Esophagus squamous epithelium (tissue), 5 donors: Measurements from ENCODE around the gene MCOLN2. TPM values are rescaled to one million over a fixed set of nuclear protein-coding genes. Genes with fewer than 3 reads are reported as not detected.

ENCODE experiments used
- DNase-seq: peaks from one replicate; lab custom pipeline; 2025; lab: John Stamatoyannopoulos, UW
- H3K27ac ChIP-seq, 4 donors: fragments of 200-600 bp; sonication (generic); one replicate each; pipeline ENCODE4 v1.5.1; 2016 to 2019; ENCODE audit warnings: mild to moderate bottlenecking in 1 of 4
- H3K27me3 ChIP-seq, 4 donors: fragments of 200-600 bp; sonication (generic); 1 replicate in 3 of 4; 2 replicates in 1 of 4; pipeline versions ENCODE4 v1.5.1 to v1.6.0; 2017 to 2021; ENCODE audit warnings: antibody characterized with exemption in 1 of 4
- H3K36me3 ChIP-seq, 3 donors: fragments of 200-600 bp; sonication (generic); one replicate each; pipeline ENCODE4 v1.5.1; 2016 to 2019
- H3K4me1 ChIP-seq, 3 donors: fragments of 200-600 bp; sonication (generic); one replicate each; pipeline ENCODE4 v1.5.1; 2017 to 2019
- H3K4me3 ChIP-seq, 4 donors: fragments of 200-600 bp; sonication (generic); 1 replicate in 3 of 4; 2 replicates in 1 of 4; pipeline ENCODE4 v1.5.1; 2016 to 2019; ENCODE audit warnings: mild to moderate bottlenecking in 2 of 4, moderate library complexity in 1 of 4
- H3K9me3 ChIP-seq, 3 donors: fragments of 200-600 bp; sonication (generic); one replicate each; pipeline ENCODE4 v1.5.1; 2016 to 2019
- POLR2A ChIP-seq, 4 donors: fragments of 450-650 bp; IDR thresholded peaks; one replicate each; pipeline ENCODE4 v1.6.1; 2017; ENCODE audit warnings: antibody characterized with exemption in 4 of 4, mild to moderate bottlenecking in 4 of 4, moderate library complexity in 3 of 4
- WGBS, 2 donors: methylation state at CpG; one replicate each; pipeline ENCODE4 v1.1.5; 2018; 5-methylcytosine and 5-hydroxymethylcytosine counted together
- intact Hi-C: fragments of 100-400 bp; cut with DNase I; formaldehyde crosslinking; loops from one replicate; pipeline ENCODE4 v1.15.0; 2022
- total RNA-seq, 4 donors: library from RNA; depleted of rRNA; stranded (reverse); fragments of >200 nt; gene quantifications; one replicate each; pipeline ENCODE4 v1.1.0, GENCODE V29; 2016
- TF ChIP-seq, protein P1 (sequence below), 6 experiments: fragments of 450-650 bp in 4 of 6; fragments of 200-600 bp in 2 of 6; sonication (generic) in 2 of 6; IDR thresholded peaks; one replicate each; pipeline ENCODE4 v1.5.1; 2016 to 2019; ENCODE audit warnings: antibody characterized with exemption in 6 of 6, mild to moderate bottlenecking in 4 of 6, moderate library complexity in 4 of 6
- donor health status: DM: yes; HTN: yes; CAD: no.

Gene MCOLN2
- total RNA-seq, 4 donors from 2014 or later = 0.38 to 4.4 (median 2.4) TPM

DNA sequence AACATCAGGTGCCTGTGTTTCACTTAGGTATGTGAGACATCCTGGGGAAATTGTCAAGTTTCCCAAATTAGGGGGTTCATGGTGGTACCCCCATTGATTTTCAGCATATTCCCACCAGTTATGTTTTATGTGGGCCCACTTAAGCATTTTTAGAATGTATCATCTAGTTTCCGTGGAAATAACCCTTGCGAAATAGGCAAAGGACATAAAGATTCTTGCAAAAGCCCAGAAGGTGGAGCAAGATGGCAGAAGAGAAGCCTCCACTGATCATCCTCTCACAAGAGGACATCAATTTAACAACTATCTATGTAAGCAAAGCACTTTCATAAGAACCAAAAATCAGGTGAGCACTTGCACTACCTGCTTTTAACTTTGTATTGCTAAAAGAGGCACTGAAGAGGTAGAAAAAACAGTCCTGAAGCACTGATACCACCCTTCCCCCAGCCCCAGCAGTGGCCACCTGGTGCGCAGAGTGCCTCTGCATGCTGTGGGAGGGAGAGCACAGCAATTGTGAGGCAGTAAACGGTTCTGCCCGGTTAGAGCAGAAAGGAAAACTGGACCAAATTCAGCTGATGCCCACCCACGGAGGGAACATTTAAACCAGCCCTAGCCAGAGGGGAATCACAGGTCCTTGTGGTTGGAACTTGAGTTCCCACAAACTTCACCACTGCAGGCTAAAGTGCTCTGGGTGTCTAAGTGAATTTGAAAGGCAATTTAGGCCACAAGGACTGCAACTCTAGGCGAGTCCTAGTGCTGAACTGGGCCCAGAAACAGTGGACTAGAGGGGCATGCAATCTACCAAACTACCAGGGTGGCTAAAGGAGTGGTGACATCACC lies 23.2 kb downstream of the MCOLN2 start:
- no peak for DNase-seq
- Histone ChIP-seq H3K27ac (no peak overlapping the region), H3K9me3 (no peaks in the 10 kb centered on the region), H3K4me1 (no peaks in the 10 kb centered on the region), H3K36me3 (no peaks in the 10 kb centered on the region), H3K27me3 (no peaks in the 10 kb centered on the region), H3K4me3 (no peak overlapping the region)
- no peak for TF ChIP-seq POLR2A (IDR thresholded peaks at IDR 0.05)
- TF ChIP-seq, protein P1, sequence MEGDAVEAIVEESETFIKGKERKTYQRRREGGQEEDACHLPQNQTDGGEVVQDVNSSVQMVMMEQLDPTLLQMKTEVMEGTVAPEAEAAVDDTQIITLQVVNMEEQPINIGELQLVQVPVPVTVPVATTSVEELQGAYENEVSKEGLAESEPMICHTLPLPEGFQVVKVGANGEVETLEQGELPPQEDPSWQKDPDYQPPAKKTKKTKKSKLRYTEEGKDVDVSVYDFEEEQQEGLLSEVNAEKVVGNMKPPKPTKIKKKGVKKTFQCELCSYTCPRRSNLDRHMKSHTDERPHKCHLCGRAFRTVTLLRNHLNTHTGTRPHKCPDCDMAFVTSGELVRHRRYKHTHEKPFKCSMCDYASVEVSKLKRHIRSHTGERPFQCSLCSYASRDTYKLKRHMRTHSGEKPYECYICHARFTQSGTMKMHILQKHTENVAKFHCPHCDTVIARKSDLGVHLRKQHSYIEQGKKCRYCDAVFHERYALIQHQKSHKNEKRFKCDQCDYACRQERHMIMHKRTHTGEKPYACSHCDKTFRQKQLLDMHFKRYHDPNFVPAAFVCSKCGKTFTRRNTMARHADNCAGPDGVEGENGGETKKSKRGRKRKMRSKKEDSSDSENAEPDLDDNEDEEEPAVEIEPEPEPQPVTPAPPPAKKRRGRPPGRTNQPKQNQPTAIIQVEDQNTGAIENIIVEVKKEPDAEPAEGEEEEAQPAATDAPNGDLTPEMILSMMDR (IDR thresholded peaks at IDR 0.05) = no peak
- intact Hi-C loops = no loop called here
- WGBS, 2 donors = 71 to 84% methylated on average over 7 of the region's 7 CpGs

DNA sequence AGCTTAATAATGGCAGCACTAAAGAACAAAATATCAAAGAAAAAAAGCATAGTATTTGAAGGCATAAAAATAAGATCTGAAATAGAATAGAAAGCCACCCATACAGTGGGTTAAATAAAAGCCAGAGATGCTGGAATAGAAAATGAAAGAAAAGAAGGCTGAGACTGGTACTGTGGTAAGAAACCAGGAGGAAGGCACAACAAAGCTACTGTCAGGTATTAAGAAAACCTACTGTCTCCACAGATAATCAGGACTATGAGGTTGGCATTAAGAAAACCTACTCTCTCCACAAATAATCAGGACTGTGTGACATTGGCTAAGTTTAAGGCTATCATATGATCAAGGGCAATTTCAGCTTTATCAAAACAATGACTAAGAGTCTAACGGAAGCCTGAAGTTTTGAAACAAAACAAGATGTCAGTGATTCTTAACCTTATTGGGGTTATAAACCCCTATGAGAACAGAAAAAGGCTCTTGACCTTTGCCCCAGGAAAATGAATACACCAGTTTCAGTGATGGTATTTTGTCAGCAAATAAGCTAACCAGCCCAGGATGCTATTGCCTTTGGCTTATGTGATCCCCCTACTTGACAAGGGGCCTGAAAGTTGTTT lies 24.4 kb downstream of the MCOLN2 start:
- Histone ChIP-seq H3K4me1 (no peaks in the 10 kb centered on the region), H3K27ac (no peak overlapping the region), H3K36me3 (no peaks in the 10 kb centered on the region), H3K4me3 (no peak overlapping the region), H3K27me3 (no peaks in the 10 kb centered on the region), H3K9me3 (no peaks in the 10 kb centered on the region)
- intact Hi-C loops = no loop called here
- DNase-seq = no peak
- WGBS, 2 donors = 35 to 50% methylated on average over 1 of the region's 1 CpG
- TF ChIP-seq POLR2A (IDR thresholded peaks at IDR 0.05) = no peak
- TF ChIP-seq, protein P1 (IDR thresholded peaks at IDR 0.05) = no peak

DNA sequence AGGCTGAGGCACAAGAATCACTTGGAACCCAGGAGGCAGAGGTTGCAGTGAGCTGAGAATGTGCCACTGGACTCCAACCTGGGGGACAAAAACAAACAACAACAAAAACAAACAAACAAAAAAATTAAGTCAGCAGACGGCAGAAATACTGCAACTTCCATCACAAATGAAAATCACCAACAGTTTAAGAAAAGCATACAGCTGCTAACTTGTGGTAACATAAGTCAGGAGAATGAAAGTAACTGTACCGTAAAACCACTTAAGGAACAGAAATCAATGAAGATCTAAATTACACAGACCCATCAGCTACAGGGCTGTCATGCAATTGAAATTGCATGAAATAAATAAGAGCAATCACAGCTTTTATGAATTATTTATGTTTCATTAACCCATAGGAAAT lies 25.0 kb downstream of the MCOLN2 start:
- Histone ChIP-seq H3K36me3 (no peaks in the 10 kb centered on the region), H3K9me3 (no peaks in the 10 kb centered on the region), H3K4me3 (no peak overlapping the region), H3K4me1 (no peaks in the 10 kb centered on the region), H3K27me3 (no peaks in the 10 kb centered on the region), H3K27ac (no peak overlapping the region)
- DNase-seq = no peak
- TF ChIP-seq, protein P1 (IDR thresholded peaks at IDR 0.05) = no peak
- TF ChIP-seq POLR2A (IDR thresholded peaks at IDR 0.05) = no peak
- intact Hi-C loops = no loop called here
- 70 to 80% methylated on average over 2 of the region's 2 CpGs for WGBS, 2 donors

- DNase-seq = no peak
- intact Hi-C loops = no loop called here
- H3K4me1 ChIP-seq = no peaks in the 10 kb centered on the region
- 71 to 88% methylated on average over 7 of the region's 7 CpGs for WGBS, 2 donors
- H3K36me3 ChIP-seq = no peaks in the 10 kb centered on the region
- no peak for TF ChIP-seq POLR2A (IDR thresholded peaks at IDR 0.05)
- TF ChIP-seq, protein P1 (IDR thresholded peaks at IDR 0.05) = no peak
- no peaks in the 10 kb centered on the region for H3K9me3 ChIP-seq
- H3K4me3 ChIP-seq = no peak overlapping the region
- H3K27ac ChIP-seq = no peak overlapping the region
- no peaks in the 10 kb centered on the region for H3K27me3 ChIP-seq
Observed at GRCh38 chr1:84969489-84970250, 27.2 kb downstream of the MCOLN2 start.
